Activated naive CD8-positive, alpha-beta T cell treated with anti-CD3 and anti-CD28 coated beads, Interleukin-2, amount 50 U/mL, for 24 hours (primary cell): ENCODE measurements around the gene TAF11L9.
A peak's percentile ranks its signal among the peaks of the same experiment; 100 is the strongest.
"Not testable (repeated sequence)": the region's sequence is repeated elsewhere in the genome, so short reads cannot be mapped to it uniquely, and the experiment has no call there.

Source experiments
- ATAC-seq: fragments of 150-1000 bp; cut with Tn5 transposase; one replicate; pipeline ENCODE4 v1.10.0; 2021
- DNase-seq: peaks from one replicate; pipeline ENCODE4 v3.0.0; 2021
- H3K27ac Mint-ChIP-seq: one replicate; pipeline ENCODE4 v1.8.0; 2021; ENCODE audit warnings: mild to moderate bottlenecking, mixed read lengths
- H3K27me3 Mint-ChIP-seq: one replicate; pipeline ENCODE4 v1.8.0; 2021; ENCODE audit warnings: mixed read lengths
- H3K36me3 Mint-ChIP-seq: one replicate; pipeline ENCODE4 v1.8.0; 2021; ENCODE audit warnings: low read depth, mixed read lengths
- H3K4me1 Mint-ChIP-seq: one replicate; pipeline ENCODE4 v1.8.0; 2021; ENCODE audit warnings: mixed read lengths
- H3K4me3 Mint-ChIP-seq: one replicate; pipeline ENCODE4 v1.8.0; 2021; ENCODE audit warnings: mild to moderate bottlenecking, moderate library complexity, mixed read lengths
- H3K9me3 Mint-ChIP-seq: one replicate; pipeline ENCODE4 v1.8.0; 2021; ENCODE audit warnings: mixed read lengths

The TAF11L9 gene

DNA sequence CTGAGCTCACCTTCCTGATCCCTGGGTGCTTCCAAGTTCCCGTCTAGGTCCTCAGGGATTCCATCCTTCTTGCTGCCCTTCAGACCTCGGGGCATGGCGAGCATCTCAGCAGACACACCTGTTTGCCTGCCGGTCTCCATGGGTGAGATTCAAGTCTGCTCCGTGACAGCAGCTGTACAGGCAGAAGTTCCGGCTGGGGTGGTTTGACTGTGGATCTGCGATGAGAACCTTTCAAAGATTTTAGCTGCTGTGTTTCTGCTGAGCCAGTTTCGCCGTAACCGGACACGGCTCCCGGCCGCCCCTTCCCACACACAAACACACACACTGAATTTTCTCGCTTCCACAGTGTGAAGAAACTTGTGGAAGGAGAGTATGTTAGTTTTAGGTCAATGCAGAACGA lies at the start of gene TAF11L9:
Gene TAF11L9, minus strand, starts transcription at position 140 of the 400 bp plus-strand sequence.
- not testable (repeated sequence) for H3K9me3 Mint-ChIP-seq, H3K4me1 Mint-ChIP-seq, DNase-seq, H3K27ac Mint-ChIP-seq, H3K4me3 Mint-ChIP-seq, ATAC-seq, H3K27me3 Mint-ChIP-seq, H3K36me3 Mint-ChIP-seq

DNA sequence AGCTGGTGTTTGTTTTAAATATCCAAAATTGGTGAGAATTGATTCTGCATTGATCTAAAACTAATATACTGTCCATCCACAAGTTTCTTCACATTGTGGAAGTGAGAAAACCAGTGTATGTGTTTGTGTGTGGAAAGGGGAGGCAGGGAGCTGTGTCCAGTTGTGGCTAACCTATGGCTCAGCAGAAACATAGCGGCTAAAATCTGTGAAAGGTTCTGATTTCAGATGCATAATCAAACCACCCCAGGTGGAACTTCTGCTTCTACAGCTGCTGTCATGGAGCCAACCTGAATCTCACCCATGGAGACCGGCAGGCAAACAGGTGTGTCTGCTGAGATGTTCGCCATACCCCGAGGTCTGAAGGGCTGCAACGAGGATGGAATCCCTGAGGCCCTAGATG lies 40.0 kb upstream of the TAF11L9 start, which contains the start of gene TAF11L14:
Gene TAF11L14, plus strand, starts transcription at position 301 of the 400 bp plus-strand sequence.
- no peaks in the 10 kb centered on the region for H3K36me3 Mint-ChIP-seq
- DNase-seq (no peak), ATAC-seq (no peak)
- H3K4me1 Mint-ChIP-seq = no peaks in the 10 kb centered on the region
- no peak within 1 kb of the TSS for H3K4me3 Mint-ChIP-seq
- peaks cover 9% of the 10 kb centered on the region for H3K9me3 Mint-ChIP-seq
- no peaks in the 10 kb centered on the region for H3K27me3 Mint-ChIP-seq
- H3K27ac Mint-ChIP-seq = no peak within 1 kb of the TSS

DNA sequence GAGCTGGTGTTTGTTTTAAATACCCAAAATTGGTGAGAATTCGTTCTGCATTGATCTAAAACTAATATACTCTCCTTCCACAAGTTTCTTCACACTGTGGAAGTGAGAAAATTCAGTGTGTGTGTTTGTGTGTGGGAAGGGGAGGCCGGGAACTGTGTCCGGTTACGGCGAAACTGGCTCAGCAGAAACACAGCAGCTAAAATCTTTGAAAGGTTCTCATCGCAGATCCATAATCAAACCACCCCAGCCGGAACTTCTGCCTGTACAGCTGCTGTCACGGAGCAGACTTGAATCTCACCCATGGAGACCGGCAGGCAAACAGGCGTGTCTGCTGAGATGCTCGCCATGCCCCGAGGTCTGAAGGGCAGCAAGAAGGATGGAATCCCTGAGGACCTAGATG lies 37.6 kb upstream of the TAF11L9 start, which contains the start of gene TAF11L13:
Gene TAF11L13, plus strand, starts transcription at position 301 of the 400 bp plus-strand sequence.
- H3K4me1 Mint-ChIP-seq, H3K36me3 Mint-ChIP-seq, H3K27me3 Mint-ChIP-seq, ATAC-seq, H3K27ac Mint-ChIP-seq, H3K4me3 Mint-ChIP-seq, H3K9me3 Mint-ChIP-seq, DNase-seq: not testable (repeated sequence)

GRCh38 chr5:17625686-17626085 lies 31.5 kb upstream of the TAF11L9 start:
- no peak for DNase-seq
- Mint-ChIP-seq H3K36me3 (no peaks in the 10 kb centered on the region), H3K27ac (no peak overlapping the region), H3K4me1 (no peaks in the 10 kb centered on the region), H3K9me3 (peaks cover 4% of the 10 kb centered on the region), H3K4me3 (no peak overlapping the region), H3K27me3 (no peaks in the 10 kb centered on the region)
- peak; percentile 20 for ATAC-seq

DNA sequence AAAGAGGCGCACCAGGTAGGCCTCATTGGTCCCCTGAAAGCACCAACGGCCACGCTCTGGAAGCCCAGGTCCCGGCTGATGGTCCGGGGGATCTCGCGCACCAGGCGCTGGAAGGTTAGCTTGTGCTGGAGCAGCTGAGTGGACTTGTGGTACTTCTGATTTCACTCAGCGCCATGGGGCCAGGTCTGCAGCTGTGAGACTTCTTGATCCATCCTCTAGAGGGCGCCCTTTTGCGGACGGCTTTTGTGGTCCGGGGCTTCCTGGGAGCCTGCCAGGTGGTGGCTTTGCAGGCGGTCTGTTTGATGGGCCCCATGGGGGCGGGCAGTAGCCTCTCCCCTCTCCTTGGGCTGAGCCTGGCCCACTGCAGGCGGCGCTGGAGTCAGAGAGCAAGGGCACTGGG lies 26.4 kb upstream of the TAF11L9 start:
- Mint-ChIP-seq H3K4me3 (no peak overlapping the region), H3K9me3 (peaks cover 4% of the 10 kb centered on the region), H3K27ac (no peak overlapping the region), H3K27me3 (no peaks in the 10 kb centered on the region), H3K4me1 (no peaks in the 10 kb centered on the region), H3K36me3 (no peaks in the 10 kb centered on the region)
- DNase-seq = no peak
- no peak for ATAC-seq

- no peak overlapping the region for H3K4me3 Mint-ChIP-seq
- H3K36me3 Mint-ChIP-seq = no peaks in the 10 kb centered on the region
- ATAC-seq (no peak), DNase-seq (no peak)
- H3K27me3 Mint-ChIP-seq = no peaks in the 10 kb centered on the region
- H3K4me1 Mint-ChIP-seq = no peaks in the 10 kb centered on the region
- peaks cover 4% of the 10 kb centered on the region for H3K9me3 Mint-ChIP-seq
- H3K27ac Mint-ChIP-seq = no peak overlapping the region
Measured at GRCh38 chr5:17619354-17619753, 25.2 kb upstream of the TAF11L9 start.

DNA sequence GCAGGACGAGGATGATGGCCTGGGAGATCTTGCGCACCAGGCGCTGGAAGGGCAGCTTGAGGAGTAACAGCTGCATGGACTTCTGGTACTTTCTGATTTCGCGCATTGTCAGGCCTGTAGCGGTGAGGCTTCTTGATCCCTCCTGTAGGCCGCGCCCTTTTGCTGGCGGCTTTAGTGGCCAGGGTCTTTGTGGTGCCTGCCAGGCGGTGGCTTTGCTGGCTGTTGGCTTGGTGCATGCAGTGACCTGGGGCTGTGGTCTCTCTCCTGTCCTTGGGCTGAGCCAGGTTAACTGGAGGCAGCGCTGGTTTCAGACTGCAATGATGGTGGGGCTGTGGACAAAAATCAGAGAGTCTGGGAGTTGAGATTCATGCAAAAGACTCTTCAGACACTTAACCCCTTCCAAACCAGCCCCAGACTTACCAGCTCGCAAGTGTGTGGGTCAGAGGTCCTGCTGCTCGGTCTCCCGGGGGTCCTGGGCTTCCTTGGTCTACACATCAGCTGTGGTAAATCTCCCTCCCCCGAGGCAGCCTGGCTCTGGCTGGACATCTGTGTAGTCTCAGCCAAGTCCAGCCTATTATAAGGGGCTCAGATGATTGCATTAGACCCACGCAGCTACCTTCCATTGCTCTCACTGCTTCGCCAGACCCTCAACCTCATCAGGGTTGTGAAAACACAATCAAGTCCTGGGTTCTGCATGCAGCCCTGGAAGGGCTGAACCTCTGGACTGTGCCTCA lies 20.8 kb upstream of the TAF11L9 start:
- Mint-ChIP-seq H3K27ac (no peak overlapping the region), H3K4me1 (no peaks in the 10 kb centered on the region), H3K4me3 (no peak overlapping the region), H3K27me3 (no peaks in the 10 kb centered on the region), H3K36me3 (no peaks in the 10 kb centered on the region), H3K9me3 (no peaks in the 10 kb centered on the region)
- ATAC-seq (no peak), DNase-seq (no peak)

DNA sequence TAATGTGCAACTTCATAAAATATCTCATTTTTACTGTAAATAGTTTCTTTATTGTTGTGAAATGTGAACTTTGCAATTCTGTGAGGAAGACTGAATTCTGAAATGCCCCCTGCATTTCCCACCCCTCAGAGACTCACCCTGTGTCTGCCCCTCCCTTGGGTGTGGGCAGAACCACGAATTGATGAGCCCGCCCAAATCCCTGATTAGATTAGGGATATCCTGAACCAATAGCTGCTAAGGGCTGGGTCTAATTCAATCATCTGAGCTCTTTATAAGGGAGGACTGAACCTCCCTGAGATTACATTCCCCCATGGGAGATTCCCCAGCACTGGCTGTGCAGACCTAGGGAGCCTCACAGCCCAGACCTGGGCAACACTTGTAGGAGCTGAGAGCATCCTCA lies 15.9 kb upstream of the TAF11L9 start, which contains the start of gene TAF11L12:
Gene TAF11L12, plus strand, starts transcription at position 301 of the 400 bp plus-strand sequence.
- not testable (repeated sequence) for H3K27ac Mint-ChIP-seq, ATAC-seq

DNA sequence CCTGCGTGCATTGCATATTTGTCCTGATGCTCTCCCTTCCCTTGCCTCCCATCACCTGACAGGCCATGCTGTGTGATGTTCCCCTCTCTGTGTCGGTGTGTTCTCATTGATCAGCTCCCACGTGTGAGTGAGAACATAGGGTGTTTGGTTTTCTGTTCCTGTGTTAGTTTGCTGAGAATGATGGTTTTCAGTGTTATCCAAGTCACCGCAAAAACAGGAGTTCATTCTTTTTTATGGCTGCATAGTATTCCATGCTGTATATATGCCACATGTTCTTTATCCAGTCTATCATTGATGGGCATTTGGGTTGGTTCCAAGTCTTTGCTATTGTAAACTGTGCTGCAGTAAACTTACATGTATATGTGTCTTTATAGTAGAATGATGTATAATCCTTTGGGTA lies 13.3 kb upstream of the TAF11L9 start:
- not testable (repeated sequence) for H3K4me1 Mint-ChIP-seq, H3K36me3 Mint-ChIP-seq, H3K27ac Mint-ChIP-seq, H3K9me3 Mint-ChIP-seq, DNase-seq, ATAC-seq, H3K27me3 Mint-ChIP-seq, H3K4me3 Mint-ChIP-seq

More for the DNA sequence above, 15.9 kb upstream of the TAF11L9 start, which contains the start of gene TAF11L12:
- not testable (repeated sequence) for H3K4me3 Mint-ChIP-seq, H3K27me3 Mint-ChIP-seq, DNase-seq, H3K36me3 Mint-ChIP-seq, H3K9me3 Mint-ChIP-seq, H3K4me1 Mint-ChIP-seq

DNA sequence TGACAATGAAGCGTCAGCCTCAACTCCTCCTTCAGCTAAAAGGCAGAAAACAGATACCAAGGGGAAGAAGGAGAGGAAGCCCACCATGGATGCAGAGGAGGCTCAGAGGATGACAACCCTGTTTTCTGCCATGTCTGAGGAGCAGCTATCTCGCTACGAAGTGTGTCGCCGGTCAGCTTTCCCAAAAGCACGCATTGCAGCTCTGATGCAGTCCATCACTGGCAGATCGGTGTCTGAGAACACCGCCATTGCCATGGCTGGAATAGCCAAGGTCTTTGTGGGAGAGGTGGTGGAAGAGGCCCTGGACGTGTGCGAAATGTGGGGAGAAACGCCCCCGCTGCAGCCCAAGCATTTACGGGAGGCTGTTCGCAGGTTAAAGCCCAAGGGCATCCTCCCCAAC lies 10.8 kb upstream of the TAF11L9 start:
- Mint-ChIP-seq H3K27ac (no peak overlapping the region), H3K4me3 (no peak overlapping the region), H3K27me3 (no peaks in the 10 kb centered on the region), H3K36me3 (no peaks in the 10 kb centered on the region), H3K9me3 (no peaks in the 10 kb centered on the region), H3K4me1 (no peaks in the 10 kb centered on the region)
- no peak for DNase-seq
- ATAC-seq = no peak

GRCh38 chr5:17603880-17604279 lies 9.7 kb upstream of the TAF11L9 start, which contains the start of gene TAF11L11:
TSS of gene TAF11L11 (plus strand) at chr5:17604183.
- H3K4me3 Mint-ChIP-seq, H3K36me3 Mint-ChIP-seq, H3K9me3 Mint-ChIP-seq, ATAC-seq, H3K27ac Mint-ChIP-seq, H3K27me3 Mint-ChIP-seq, DNase-seq, H3K4me1 Mint-ChIP-seq: not testable (repeated sequence)

- not testable (repeated sequence) for H3K9me3 Mint-ChIP-seq, H3K4me3 Mint-ChIP-seq, DNase-seq, H3K36me3 Mint-ChIP-seq, H3K27me3 Mint-ChIP-seq, H3K4me1 Mint-ChIP-seq, ATAC-seq, H3K27ac Mint-ChIP-seq
Measured at GRCh38 chr5:17597728-17598127, 3.5 kb upstream of the TAF11L9 start, which contains the start of gene TAF11L10. TSS of gene TAF11L10 (minus strand) at chr5:17597828.

DNA sequence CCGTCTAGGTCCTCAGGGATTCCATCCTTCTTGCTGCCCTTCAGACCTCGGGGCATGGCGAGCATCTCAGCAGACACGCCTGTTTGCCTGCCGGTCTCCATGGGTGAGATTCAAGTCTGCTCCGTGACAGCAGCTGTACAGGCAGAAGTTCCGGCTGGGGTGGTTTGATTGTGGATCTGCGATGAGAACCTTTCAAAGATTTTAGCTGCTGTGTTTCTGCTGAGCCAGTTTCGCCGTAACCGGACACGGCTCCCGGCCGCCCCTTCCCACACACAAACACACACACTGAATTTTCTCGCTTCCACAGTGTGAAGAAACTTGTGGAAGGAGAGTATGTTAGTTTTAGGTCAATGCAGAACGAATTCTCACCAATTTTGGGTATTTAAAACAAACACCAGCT lies 3.3 kb downstream of the TAF11L9 start, which contains the start of gene TAF11L8:
Gene TAF11L8, minus strand, starts transcription at position 101 of the 400 bp plus-strand sequence.
- H3K36me3 Mint-ChIP-seq, H3K27me3 Mint-ChIP-seq, ATAC-seq, H3K4me3 Mint-ChIP-seq, DNase-seq, H3K9me3 Mint-ChIP-seq, H3K27ac Mint-ChIP-seq, H3K4me1 Mint-ChIP-seq: not testable (repeated sequence)

DNA sequence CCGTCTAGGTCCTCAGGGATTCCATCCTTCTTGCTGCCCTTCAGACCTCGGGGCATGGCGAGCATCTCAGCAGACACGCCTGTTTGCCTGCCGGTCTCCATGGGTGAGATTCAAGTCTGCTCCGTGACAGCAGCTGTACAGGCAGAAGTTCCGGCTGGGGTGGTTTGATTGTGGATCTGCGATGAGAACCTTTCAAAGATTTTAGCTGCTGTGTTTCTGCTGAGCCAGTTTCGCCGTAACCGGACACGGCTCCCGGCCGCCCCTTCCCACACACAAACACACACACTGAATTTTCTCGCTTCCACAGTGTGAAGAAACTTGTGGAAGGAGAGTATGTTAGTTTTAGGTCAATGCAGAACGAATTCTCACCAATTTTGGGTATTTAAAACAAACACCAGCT lies 8.5 kb downstream of the TAF11L9 start, which contains the start of gene TAF11L7:
Gene TAF11L7, minus strand, starts transcription at position 101 of the 400 bp plus-strand sequence.
- H3K27me3 Mint-ChIP-seq, DNase-seq, ATAC-seq, H3K27ac Mint-ChIP-seq, H3K9me3 Mint-ChIP-seq, H3K4me1 Mint-ChIP-seq, H3K36me3 Mint-ChIP-seq, H3K4me3 Mint-ChIP-seq: not testable (repeated sequence)
